ENCODE measurements around the gene TNFAIP8L3.

The TNFAIP8L3 gene

DNA sequence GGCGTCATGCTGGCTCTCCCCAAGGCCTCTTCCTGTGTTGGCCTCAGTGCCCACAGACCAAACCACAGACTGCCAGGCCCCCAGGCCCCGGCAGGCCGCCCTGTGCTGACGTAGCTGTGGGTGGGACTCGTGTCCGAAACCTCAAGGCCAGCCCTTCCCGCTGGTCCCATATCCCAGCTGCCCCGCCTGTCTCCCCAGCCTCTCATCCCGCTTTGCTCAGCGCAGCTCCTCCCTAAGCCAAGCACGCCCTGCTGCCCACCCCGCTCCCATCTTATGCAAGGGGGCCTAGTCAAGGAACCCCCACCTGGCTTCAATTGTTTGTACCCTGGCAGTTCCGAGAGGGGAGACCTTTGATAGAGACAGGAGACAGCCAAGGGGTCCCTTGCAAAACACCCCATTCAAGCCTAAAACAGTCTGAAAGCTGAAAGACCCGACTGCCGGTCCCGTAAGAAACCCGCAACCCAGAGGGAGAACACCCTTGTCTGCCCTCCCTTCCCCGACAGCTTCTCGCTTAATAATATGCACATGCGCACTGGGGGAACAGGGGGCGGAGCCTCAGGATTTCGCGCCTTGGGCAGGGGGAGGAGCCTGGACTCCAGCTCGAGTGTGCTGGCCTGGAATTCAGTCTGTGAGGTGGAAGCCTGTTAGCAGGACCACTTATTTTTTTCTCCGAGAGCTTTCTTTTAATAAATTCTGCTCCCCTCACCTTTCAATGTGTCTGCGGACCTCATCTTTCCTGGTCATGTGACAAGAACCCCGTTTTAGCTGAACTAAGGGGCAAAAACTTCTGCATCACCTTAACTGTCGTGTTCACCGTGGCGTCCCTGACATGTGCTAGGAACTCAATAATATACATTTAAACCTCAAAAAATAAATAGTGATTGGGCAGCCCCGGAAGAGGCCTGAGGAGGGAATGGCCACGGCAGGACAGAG is 17.2 kb downstream of the TNFAIP8L3 start:
- TF ChIP-seq, protein P1, sequence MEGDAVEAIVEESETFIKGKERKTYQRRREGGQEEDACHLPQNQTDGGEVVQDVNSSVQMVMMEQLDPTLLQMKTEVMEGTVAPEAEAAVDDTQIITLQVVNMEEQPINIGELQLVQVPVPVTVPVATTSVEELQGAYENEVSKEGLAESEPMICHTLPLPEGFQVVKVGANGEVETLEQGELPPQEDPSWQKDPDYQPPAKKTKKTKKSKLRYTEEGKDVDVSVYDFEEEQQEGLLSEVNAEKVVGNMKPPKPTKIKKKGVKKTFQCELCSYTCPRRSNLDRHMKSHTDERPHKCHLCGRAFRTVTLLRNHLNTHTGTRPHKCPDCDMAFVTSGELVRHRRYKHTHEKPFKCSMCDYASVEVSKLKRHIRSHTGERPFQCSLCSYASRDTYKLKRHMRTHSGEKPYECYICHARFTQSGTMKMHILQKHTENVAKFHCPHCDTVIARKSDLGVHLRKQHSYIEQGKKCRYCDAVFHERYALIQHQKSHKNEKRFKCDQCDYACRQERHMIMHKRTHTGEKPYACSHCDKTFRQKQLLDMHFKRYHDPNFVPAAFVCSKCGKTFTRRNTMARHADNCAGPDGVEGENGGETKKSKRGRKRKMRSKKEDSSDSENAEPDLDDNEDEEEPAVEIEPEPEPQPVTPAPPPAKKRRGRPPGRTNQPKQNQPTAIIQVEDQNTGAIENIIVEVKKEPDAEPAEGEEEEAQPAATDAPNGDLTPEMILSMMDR (IDR thresholded peaks at IDR 0.05; ENCODE audit: unreplicated experiment in 3 of 3) = no peak
- H3K27me3 Mint-ChIP-seq (ENCODE audit: low read depth) = peaks cover 4% of the 10 kb centered on the region
- peaks cover 8% of the 10 kb centered on the region for H3K4me1 Mint-ChIP-seq
- H3K9me3 Mint-ChIP-seq = no peaks in the 10 kb centered on the region
- H3K4me3 Mint-ChIP-seq = no peak overlapping the region
- no peak overlapping the region for H3K27ac Mint-ChIP-seq
- no peaks in the 10 kb centered on the region for H3K36me3 Mint-ChIP-seq (ENCODE audit: low read depth)

DNA sequence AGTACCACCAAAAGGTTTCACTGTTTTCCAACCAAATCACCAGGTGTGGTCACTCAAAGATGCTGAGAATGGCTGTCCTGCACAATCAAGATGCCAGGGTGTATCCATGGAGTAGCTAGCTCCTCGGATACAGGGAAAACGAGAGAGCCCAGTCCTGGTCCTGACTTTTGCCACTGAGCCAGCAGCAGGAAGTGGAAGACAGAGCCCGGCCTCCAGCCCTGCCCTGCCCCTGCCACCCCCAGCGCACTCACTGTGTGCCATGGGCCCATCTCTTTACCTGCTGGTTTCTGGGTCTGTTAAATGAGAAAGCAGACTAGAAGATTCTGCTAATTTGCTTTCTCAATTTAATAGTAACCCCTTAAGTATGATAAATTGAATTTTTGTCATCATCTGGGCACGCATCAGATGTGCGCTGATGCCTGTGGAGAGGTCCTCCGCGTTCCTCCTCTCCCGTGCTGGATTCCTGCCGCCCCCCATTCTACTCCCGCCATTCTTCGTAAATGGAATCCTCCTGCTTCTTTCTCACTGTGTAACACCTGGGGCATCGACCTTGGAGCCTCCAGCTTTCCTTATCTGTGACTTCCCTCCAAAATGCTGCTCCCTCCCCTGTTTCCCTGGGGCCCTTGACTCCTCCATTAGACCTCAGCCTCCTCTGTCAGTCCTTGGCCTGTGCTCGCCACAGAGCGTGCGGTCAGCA is 18.0 kb downstream of the TNFAIP8L3 start:
- Mint-ChIP-seq H3K27me3 (ENCODE audit: low read depth) (peaks cover 4% of the 10 kb centered on the region), H3K36me3 (ENCODE audit: low read depth) (no peaks in the 10 kb centered on the region), H3K9me3 (no peaks in the 10 kb centered on the region), H3K4me1 (peaks cover 8% of the 10 kb centered on the region), H3K27ac (no peak overlapping the region), H3K4me3 (no peak overlapping the region)
- TF ChIP-seq, protein P1 (IDR thresholded peaks at IDR 0.05; ENCODE audit: unreplicated experiment in 3 of 3) = no peak

DNA sequence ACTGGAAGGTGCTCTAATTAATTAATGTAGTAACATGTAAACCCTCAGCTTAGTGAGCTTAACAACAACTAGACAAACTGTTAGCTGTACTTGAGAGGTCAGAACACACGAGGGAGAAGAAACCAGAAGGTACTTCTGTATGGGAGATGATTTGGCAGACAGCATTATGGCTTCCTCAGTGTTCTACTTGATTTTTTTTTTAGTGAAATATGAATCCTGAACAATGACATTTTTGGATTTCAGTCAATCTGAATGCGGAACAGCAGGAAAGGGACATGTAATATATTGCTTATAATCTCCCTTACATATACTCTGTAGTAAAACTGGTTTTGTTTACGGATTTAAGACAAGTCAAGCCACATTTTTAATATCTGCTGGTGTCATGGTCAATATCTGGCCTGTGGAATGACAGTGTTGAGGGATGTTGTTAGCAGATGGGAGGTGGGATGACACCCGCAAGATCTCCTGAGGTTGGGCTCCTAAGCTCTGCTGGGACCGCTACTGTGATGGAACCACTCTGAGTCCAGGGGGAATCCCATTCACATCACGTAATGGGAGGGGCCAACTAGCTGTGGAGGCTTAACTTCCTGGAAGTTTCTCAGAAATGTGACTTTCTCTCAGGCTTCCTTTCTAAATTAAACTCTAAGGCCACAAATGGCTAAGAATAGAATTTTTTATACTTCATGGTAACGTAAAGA is 18.7 kb downstream of the TNFAIP8L3 start:
- H3K4me1 Mint-ChIP-seq = peaks cover 8% of the 10 kb centered on the region
- peaks cover 4% of the 10 kb centered on the region for H3K27me3 Mint-ChIP-seq (ENCODE audit: low read depth)
- H3K27ac Mint-ChIP-seq = peak overlapping the region in 2 of 3 experiments; percentile 23 to 43
- no peaks in the 10 kb centered on the region for H3K9me3 Mint-ChIP-seq
- TF ChIP-seq, protein P1 (IDR thresholded peaks at IDR 0.05; ENCODE audit: unreplicated experiment in 3 of 3) = no peak
- no peak overlapping the region for H3K4me3 Mint-ChIP-seq
- no peaks in the 10 kb centered on the region for H3K36me3 Mint-ChIP-seq (ENCODE audit: low read depth)

DNA sequence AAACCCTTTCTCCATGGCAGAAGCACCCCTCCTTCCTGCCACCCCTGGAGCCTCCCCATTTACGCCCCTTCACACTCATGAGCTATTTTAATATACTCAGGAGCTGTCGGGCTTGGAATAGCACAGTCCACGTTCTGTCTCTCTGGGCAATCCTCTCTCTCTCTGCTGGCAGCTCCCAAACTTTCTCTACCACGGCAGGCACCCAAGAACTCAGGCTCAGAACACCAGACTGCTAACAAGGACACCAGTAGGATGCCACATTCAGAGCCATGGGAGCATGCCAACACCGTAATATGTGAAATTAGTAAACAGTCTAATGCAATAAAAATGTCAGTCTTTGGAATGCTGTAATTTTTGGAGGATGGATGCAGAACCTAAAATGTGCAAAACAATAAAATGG is 19.3 kb downstream of the TNFAIP8L3 start:
- TF ChIP-seq, protein P1 (IDR thresholded peaks at IDR 0.05; ENCODE audit: unreplicated experiment in 3 of 3) = no peak
- H3K4me1 Mint-ChIP-seq = peaks cover 8% of the 10 kb centered on the region
- no peaks in the 10 kb centered on the region for H3K36me3 Mint-ChIP-seq (ENCODE audit: low read depth)
- H3K27ac Mint-ChIP-seq = peak overlapping the region in 1 of 3 experiments; percentile 23
- H3K9me3 Mint-ChIP-seq = no peaks in the 10 kb centered on the region
- H3K4me3 Mint-ChIP-seq = no peak overlapping the region
- H3K27me3 Mint-ChIP-seq (ENCODE audit: low read depth) = peaks cover 4% of the 10 kb centered on the region

DNA sequence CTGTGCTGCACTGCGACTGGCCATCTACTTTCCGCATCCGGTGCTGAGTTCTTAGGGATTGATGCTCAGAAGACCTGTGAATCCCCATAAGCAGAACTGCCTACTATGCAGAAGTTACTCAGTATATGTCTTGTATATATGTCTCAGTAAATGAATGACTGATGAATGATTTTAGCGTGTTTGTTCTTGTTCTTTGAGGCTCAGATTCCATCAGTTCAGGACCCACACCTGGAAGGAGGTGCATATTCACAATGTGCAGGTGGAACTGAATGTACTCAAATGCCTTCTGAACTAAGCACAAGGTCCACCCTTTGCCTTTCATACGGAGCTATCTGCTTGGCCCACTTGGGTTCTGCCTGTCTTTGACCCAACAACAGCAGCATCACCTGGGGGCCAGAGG is 19.8 kb downstream of the TNFAIP8L3 start:
- Mint-ChIP-seq H3K9me3 (no peaks in the 10 kb centered on the region), H3K4me3 (no peak overlapping the region), H3K4me1 (peaks cover 8% of the 10 kb centered on the region), H3K27me3 (ENCODE audit: low read depth) (peaks cover 4% of the 10 kb centered on the region), H3K27ac (no peak overlapping the region), H3K36me3 (ENCODE audit: low read depth) (no peaks in the 10 kb centered on the region)
- TF ChIP-seq, protein P1 (IDR thresholded peaks at IDR 0.05; ENCODE audit: unreplicated experiment in 3 of 3) = no peak

All from nephron (organoid).